HEK293 (cell line): ENCODE results near the gene NFYB.

Source experiments
- CTCF ChIA-PET: fragments of 350-600 bp; formaldehyde crosslinking; extraction: SDS; loops from one replicate; lab custom pipeline; 2021; ENCODE audit warnings: antibody characterized with exemption; lab: Yijun Ruan, JAX
- POLR2A ChIA-PET: fragments of 300-600 bp; formaldehyde crosslinking; extraction: SDS; loops from one replicate; lab custom pipeline; 2020; ENCODE audit warnings: antibody characterized with exemption, inconsistent platforms; lab: Yijun Ruan, JAX
- H3K27ac ChIP-seq: fragments of 200-500 bp; sonication (Bioruptor generic); 2 replicates; pipeline ENCODE4 v1.5.1; 2014; ENCODE audit warnings: low read depth, low read length, control low read depth, inconsistent platforms; ENCODE audit errors: extremely low read depth
- H3K36me3 ChIP-seq, 2 experiments: fragments of 200-500 bp in 1 of 2; sonication (Bioruptor generic) in 1 of 2; 1 replicate in 1 of 2; 2 replicates in 1 of 2; pipeline ENCODE4 v1.5.1; 2014 to 2017; ENCODE audit warnings: inconsistent platforms in 2 of 2, low read length in 2 of 2; ENCODE audit not compliant: control insufficient read depth in 2 of 2, insufficient read depth in 1 of 2
- H3K4me1 ChIP-seq: fragments of 200-500 bp; sonication (Bioruptor generic); 2 replicates; pipeline ENCODE4 v1.5.1; 2014; ENCODE audit warnings: mild to moderate bottlenecking, low read length, inconsistent platforms; ENCODE audit not compliant: control insufficient read depth, insufficient read depth
- H3K4me3 ChIP-seq: 2 replicates; pipeline ENCODE4 v1.5.1; 2011; ENCODE audit warnings: low read depth, mild to moderate bottlenecking, control low read depth, low read length, moderate library complexity
- H3K9me3 ChIP-seq: fragments of 200-500 bp; sonication (Bioruptor generic); 2 replicates; pipeline ENCODE4 v1.5.1; 2014; ENCODE audit warnings: low read depth, low read length, inconsistent platforms; ENCODE audit not compliant: control insufficient read depth, insufficient read depth
- GLIS1 ChIP-seq: fragments of 450-650 bp; formaldehyde crosslinking; IDR thresholded peaks from 2 replicates; pipeline ENCODE4 v1.5.1; 2016; ENCODE audit warnings: missing biosample characterization, missing genetic modification characterization
- OSR2 ChIP-seq: fragments of 450-650 bp; formaldehyde crosslinking; IDR thresholded peaks from 2 replicates; pipeline ENCODE4 v1.5.1; 2016; ENCODE audit warnings: missing biosample characterization, missing genetic modification characterization
- RBAK ChIP-seq: fragments of 450-650 bp; formaldehyde crosslinking; IDR thresholded peaks from 2 replicates; pipeline ENCODE4 v1.5.1; 2016; ENCODE audit warnings: missing biosample characterization, missing genetic modification characterization
- SP7 ChIP-seq: fragments of 450-650 bp; formaldehyde crosslinking; IDR thresholded peaks from 2 replicates; pipeline ENCODE4 v1.5.1; 2016; ENCODE audit warnings: missing biosample characterization, missing genetic modification characterization
- TCF7L2 ChIP-seq: IDR thresholded peaks from 2 replicates; pipeline ENCODE4 v1.6.1; 2011; ENCODE audit warnings: low read depth, mild to moderate bottlenecking, inconsistent platforms, low read length, moderate library complexity, borderline replicate concordance
- TRIM28 ChIP-seq: IDR thresholded peaks from 2 replicates; pipeline ENCODE4 v1.6.1; 2011; ENCODE audit warnings: low read length, control low read depth, borderline replicate concordance
- ZFHX2 ChIP-seq: fragments of 450-650 bp; formaldehyde crosslinking; conservative IDR thresholded peaks from 2 replicates; pipeline ENCODE4 v1.5.1; 2016; ENCODE audit warnings: missing biosample characterization, missing genetic modification characterization
- ZNF146 ChIP-seq: fragments of 450-650 bp; formaldehyde crosslinking; IDR thresholded peaks from 2 replicates; pipeline ENCODE4 v1.5.1; 2016; ENCODE audit warnings: missing biosample characterization, missing genetic modification characterization
- ZNF169 ChIP-seq: fragments of 450-650 bp; formaldehyde crosslinking; IDR thresholded peaks from 2 replicates; pipeline ENCODE4 v1.5.1; 2016; ENCODE audit warnings: missing biosample characterization, missing genetic modification characterization
- ZNF211 ChIP-seq: fragments of 450-650 bp; formaldehyde crosslinking; IDR thresholded peaks from 2 replicates; pipeline ENCODE4 v1.5.1; 2016; ENCODE audit warnings: low read depth, missing biosample characterization, missing genetic modification characterization
- ZNF335 ChIP-seq: fragments of 450-650 bp; formaldehyde crosslinking; conservative IDR thresholded peaks from 2 replicates; pipeline ENCODE4 v1.5.1; 2016; ENCODE audit warnings: missing biosample characterization, missing genetic modification characterization
- ZNF366 ChIP-seq: fragments of 450-650 bp; formaldehyde crosslinking; conservative IDR thresholded peaks from 2 replicates; pipeline ENCODE4 v1.5.1; 2016; ENCODE audit warnings: missing biosample characterization, missing genetic modification characterization
- ZNF394 ChIP-seq: fragments of 450-650 bp; formaldehyde crosslinking; IDR thresholded peaks from 2 replicates; pipeline ENCODE4 v1.5.1; 2016; ENCODE audit warnings: missing biosample characterization, missing genetic modification characterization, mild to moderate bottlenecking, moderate library complexity, borderline replicate concordance
- ZNF48 ChIP-seq: fragments of 450-650 bp; formaldehyde crosslinking; IDR thresholded peaks from 2 replicates; pipeline ENCODE4 v1.5.1; 2016; ENCODE audit warnings: missing biosample characterization, missing genetic modification characterization
- ZNF521 ChIP-seq: fragments of 450-650 bp; formaldehyde crosslinking; IDR thresholded peaks from 2 replicates; pipeline ENCODE4 v1.5.1; 2017; ENCODE audit warnings: missing biosample characterization, mild to moderate bottlenecking, missing genetic modification characterization
- ZSCAN16 ChIP-seq: fragments of 450-650 bp; formaldehyde crosslinking; IDR thresholded peaks from 2 replicates; pipeline ENCODE4 v1.5.1; 2016; ENCODE audit warnings: missing biosample characterization, missing genetic modification characterization
- TF ChIP-seq, protein P1 (sequence below): fragments of 450-650 bp; formaldehyde crosslinking; IDR thresholded peaks from 2 replicates; pipeline ENCODE4 v1.5.1; 2016; ENCODE audit warnings: missing biosample characterization, missing genetic modification characterization
- TF ChIP-seq, protein P2 (sequence below): fragments of 450-650 bp; formaldehyde crosslinking; IDR thresholded peaks from 2 replicates; pipeline ENCODE4 v1.5.1; 2016; ENCODE audit warnings: missing biosample characterization, missing genetic modification characterization
- TF ChIP-seq, protein P3 (sequence below): fragments of 450-650 bp; formaldehyde crosslinking; IDR thresholded peaks from 2 replicates; pipeline ENCODE4 v1.5.1; 2017; ENCODE audit warnings: missing biosample characterization, missing genetic modification characterization
- TF ChIP-seq, protein P4 (sequence below): fragments of 450-650 bp; formaldehyde crosslinking; IDR thresholded peaks from 2 replicates; pipeline ENCODE4 v1.5.1; 2016; ENCODE audit warnings: missing biosample characterization, missing genetic modification characterization
- TF ChIP-seq, protein P5 (sequence below): fragments of 450-650 bp; formaldehyde crosslinking; IDR thresholded peaks from 2 replicates; pipeline ENCODE4 v1.5.1; 2016; ENCODE audit warnings: missing biosample characterization, missing genetic modification characterization
- TF ChIP-seq, protein P6 (sequence below): fragments of 450-650 bp; formaldehyde crosslinking; IDR thresholded peaks from 2 replicates; pipeline ENCODE4 v1.5.1; 2016; ENCODE audit warnings: missing biosample characterization, missing genetic modification characterization

Gene NFYB

DNA sequence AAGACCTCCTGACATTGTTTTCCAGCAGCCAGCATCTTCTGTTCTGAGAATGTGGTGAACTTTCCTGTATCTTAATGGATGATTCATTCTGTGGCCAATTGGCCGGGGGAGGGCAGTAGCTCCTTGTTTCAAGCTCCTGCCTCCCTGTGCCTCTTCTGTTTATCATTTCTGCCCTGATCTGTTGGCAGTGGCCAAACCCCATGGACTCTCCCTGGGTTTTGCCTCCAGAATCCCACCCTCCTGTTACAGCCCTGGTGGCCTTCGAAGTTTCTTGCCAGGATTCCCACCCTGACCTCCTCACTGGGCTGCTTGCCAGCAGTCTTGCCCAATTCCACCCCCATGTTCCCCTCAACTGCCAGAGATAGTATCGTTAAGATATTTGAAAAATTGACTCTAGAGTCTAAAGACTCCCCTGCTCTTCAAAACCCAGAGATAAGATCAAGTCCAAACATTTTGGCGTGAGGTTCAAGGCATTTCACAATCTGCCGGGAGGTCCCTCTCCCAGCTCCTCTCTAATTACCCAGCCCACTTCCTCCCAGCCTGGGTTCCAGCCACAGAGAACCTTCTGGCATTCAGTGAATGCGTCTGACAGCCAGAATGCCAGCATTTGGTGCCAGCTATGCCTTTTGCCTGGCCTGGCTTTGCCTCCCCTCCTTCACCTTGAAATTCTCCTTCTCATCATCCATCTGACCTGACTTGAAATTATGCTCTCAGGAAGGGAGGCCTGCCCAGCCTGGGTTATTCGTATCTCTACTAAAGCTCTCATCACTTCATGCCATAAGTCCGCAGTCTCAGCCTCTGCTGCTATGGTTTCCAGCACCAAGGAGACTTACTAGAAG, 39.9 kb upstream of the NFYB start:
- Histone ChIP-seq H3K9me3 (no peaks in the 10 kb centered on the region), H3K4me3 (no peak overlapping the region), H3K4me1 (0 out of 2 replicates have a peak, but pooled peaks cover 5% of the 10 kb centered on the region), H3K36me3 (no peaks in the 10 kb centered on the region), H3K27ac (no peak overlapping the region; the same call in 1 of the 2 replicates)
- ChIA-PET CTCF (interaction anchor here (0.6 to 1.4 kb wide), 10 partner anchors 12 to 204 kb away, joined by 3 to 5 read pairs (median 3); no protein-coding TSS in a partner anchor), POLR2A (interaction anchor here (1.8 kb wide), 1 partner anchor 40 kb away, joined by 8 read pairs; the partner anchor contains the start of gene NFYB)
- TF ChIP-seq ZNF211 (tag by site-specific recombination) (no peak), ZNF169 (tag by site-specific recombination) (no peak), TCF7L2 (no peak), RBAK (no peak), ZNF366 (tag by site-specific recombination) (0 out of 2 replicates have a peak, but pooled peaks have one; percentile 20), ZFHX2 (tag by site-specific recombination) (0 out of 2 replicates have a peak, but pooled peaks have one; percentile 19), TRIM28 (peak; percentile 64), ZNF146 (tag by site-specific recombination) (no peak), GLIS1 (peak; percentile 80), ZNF394 (tag by site-specific recombination) (no peak), SP7 (tag by site-specific recombination) (peak; percentile 38), OSR2 (tag by site-specific recombination) (peak; percentile 88), ZNF521 (tag by site-specific recombination) (no peak), ZNF48 (tag by site-specific recombination) (no peak), ZSCAN16 (tag by site-specific recombination) (no peak), ZNF335 (tag by site-specific recombination) (0 out of 2 replicates have a peak, but pooled peaks have one; percentile 23)
- TF ChIP-seq, protein P1, sequence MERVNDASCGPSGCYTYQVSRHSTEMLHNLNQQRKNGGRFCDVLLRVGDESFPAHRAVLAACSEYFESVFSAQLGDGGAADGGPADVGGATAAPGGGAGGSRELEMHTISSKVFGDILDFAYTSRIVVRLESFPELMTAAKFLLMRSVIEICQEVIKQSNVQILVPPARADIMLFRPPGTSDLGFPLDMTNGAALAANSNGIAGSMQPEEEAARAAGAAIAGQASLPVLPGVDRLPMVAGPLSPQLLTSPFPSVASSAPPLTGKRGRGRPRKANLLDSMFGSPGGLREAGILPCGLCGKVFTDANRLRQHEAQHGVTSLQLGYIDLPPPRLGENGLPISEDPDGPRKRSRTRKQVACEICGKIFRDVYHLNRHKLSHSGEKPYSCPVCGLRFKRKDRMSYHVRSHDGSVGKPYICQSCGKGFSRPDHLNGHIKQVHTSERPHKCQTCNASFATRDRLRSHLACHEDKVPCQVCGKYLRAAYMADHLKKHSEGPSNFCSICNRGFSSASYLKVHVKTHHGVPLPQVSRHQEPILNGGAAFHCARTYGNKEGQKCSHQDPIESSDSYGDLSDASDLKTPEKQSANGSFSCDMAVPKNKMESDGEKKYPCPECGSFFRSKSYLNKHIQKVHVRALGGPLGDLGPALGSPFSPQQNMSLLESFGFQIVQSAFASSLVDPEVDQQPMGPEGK (tag by site-specific recombination): peak; percentile 33
- TF ChIP-seq, protein P2, sequence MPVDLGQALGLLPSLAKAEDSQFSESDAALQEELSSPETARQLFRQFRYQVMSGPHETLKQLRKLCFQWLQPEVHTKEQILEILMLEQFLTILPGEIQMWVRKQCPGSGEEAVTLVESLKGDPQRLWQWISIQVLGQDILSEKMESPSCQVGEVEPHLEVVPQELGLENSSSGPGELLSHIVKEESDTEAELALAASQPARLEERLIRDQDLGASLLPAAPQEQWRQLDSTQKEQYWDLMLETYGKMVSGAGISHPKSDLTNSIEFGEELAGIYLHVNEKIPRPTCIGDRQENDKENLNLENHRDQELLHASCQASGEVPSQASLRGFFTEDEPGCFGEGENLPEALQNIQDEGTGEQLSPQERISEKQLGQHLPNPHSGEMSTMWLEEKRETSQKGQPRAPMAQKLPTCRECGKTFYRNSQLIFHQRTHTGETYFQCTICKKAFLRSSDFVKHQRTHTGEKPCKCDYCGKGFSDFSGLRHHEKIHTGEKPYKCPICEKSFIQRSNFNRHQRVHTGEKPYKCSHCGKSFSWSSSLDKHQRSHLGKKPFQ (tag by site-specific recombination): no peak
- TF ChIP-seq, protein P3, sequence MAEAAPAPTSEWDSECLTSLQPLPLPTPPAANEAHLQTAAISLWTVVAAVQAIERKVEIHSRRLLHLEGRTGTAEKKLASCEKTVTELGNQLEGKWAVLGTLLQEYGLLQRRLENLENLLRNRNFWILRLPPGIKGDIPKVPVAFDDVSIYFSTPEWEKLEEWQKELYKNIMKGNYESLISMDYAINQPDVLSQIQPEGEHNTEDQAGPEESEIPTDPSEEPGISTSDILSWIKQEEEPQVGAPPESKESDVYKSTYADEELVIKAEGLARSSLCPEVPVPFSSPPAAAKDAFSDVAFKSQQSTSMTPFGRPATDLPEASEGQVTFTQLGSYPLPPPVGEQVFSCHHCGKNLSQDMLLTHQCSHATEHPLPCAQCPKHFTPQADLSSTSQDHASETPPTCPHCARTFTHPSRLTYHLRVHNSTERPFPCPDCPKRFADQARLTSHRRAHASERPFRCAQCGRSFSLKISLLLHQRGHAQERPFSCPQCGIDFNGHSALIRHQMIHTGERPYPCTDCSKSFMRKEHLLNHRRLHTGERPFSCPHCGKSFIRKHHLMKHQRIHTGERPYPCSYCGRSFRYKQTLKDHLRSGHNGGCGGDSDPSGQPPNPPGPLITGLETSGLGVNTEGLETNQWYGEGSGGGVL (tag by site-specific recombination): 0 out of 2 replicates have a peak, but pooled peaks have one; percentile 28
- TF ChIP-seq, protein P4, sequence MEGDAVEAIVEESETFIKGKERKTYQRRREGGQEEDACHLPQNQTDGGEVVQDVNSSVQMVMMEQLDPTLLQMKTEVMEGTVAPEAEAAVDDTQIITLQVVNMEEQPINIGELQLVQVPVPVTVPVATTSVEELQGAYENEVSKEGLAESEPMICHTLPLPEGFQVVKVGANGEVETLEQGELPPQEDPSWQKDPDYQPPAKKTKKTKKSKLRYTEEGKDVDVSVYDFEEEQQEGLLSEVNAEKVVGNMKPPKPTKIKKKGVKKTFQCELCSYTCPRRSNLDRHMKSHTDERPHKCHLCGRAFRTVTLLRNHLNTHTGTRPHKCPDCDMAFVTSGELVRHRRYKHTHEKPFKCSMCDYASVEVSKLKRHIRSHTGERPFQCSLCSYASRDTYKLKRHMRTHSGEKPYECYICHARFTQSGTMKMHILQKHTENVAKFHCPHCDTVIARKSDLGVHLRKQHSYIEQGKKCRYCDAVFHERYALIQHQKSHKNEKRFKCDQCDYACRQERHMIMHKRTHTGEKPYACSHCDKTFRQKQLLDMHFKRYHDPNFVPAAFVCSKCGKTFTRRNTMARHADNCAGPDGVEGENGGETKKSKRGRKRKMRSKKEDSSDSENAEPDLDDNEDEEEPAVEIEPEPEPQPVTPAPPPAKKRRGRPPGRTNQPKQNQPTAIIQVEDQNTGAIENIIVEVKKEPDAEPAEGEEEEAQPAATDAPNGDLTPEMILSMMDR (tag by site-specific recombination): peak; percentile 53
- TF ChIP-seq, protein P5, sequence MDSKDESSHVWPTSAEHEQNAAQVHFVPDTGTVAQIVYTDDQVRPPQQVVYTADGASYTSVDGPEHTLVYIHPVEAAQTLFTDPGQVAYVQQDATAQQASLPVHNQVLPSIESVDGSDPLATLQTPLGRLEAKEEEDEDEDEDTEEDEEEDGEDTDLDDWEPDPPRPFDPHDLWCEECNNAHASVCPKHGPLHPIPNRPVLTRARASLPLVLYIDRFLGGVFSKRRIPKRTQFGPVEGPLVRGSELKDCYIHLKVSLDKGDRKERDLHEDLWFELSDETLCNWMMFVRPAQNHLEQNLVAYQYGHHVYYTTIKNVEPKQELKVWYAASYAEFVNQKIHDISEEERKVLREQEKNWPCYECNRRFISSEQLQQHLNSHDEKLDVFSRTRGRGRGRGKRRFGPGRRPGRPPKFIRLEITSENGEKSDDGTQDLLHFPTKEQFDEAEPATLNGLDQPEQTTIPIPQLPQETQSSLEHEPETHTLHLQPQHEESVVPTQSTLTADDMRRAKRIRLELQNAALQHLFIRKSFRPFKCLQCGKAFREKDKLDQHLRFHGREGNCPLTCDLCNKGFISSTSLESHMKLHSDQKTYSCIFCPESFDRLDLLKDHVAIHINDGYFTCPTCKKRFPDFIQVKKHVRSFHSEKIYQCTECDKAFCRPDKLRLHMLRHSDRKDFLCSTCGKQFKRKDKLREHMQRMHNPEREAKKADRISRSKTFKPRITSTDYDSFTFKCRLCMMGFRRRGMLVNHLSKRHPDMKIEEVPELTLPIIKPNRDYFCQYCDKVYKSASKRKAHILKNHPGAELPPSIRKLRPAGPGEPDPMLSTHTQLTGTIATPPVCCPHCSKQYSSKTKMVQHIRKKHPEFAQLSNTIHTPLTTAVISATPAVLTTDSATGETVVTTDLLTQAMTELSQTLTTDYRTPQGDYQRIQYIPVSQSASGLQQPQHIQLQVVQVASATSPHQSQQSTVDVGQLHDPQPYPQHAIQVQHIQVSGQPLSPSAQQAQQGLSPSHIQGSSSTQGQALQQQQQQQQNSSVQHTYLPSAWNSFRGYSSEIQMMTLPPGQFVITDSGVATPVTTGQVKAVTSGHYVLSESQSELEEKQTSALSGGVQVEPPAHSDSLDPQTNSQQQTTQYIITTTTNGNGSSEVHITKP (tag by site-specific recombination): peak; percentile 71
- TF ChIP-seq, protein P6, sequence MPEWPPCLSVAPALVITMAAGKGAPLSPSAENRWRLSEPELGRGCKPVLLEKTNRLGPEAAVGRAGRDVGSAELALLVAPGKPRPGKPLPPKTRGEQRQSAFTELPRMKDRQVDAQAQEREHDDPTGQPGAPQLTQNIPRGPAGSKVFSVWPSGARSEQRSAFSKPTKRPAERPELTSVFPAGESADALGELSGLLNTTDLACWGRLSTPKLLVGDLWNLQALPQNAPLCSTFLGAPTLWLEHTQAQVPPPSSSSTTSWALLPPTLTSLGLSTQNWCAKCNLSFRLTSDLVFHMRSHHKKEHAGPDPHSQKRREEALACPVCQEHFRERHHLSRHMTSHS (tag by site-specific recombination): no peak
